Subcutaneous adipose tissue (tissue), 4 donors: Measurements from ENCODE around the gene IL27RA. TPM values are rescaled to one million over a fixed set of nuclear protein-coding genes. Genes with fewer than 3 reads are reported as not detected.

Source experiments
- CTCF ChIP-seq: fragments of 450-650 bp; IDR thresholded peaks from one replicate; pipeline ENCODE4 v1.5.1; 2016; ENCODE audit warnings: low read depth, mild to moderate bottlenecking, control low read depth, antibody characterized with exemption, moderate library complexity
- total RNA-seq, 4 donors: library from RNA; depleted of rRNA; stranded (reverse); fragments of >200 nt; gene quantifications; one replicate each; pipeline ENCODE4 v1.1.0, GENCODE V29; 2016

The IL27RA gene
- total RNA-seq, 4 donors from 2014 or later: 4.1 to 7.0 (median 6.2) TPM

DNA sequence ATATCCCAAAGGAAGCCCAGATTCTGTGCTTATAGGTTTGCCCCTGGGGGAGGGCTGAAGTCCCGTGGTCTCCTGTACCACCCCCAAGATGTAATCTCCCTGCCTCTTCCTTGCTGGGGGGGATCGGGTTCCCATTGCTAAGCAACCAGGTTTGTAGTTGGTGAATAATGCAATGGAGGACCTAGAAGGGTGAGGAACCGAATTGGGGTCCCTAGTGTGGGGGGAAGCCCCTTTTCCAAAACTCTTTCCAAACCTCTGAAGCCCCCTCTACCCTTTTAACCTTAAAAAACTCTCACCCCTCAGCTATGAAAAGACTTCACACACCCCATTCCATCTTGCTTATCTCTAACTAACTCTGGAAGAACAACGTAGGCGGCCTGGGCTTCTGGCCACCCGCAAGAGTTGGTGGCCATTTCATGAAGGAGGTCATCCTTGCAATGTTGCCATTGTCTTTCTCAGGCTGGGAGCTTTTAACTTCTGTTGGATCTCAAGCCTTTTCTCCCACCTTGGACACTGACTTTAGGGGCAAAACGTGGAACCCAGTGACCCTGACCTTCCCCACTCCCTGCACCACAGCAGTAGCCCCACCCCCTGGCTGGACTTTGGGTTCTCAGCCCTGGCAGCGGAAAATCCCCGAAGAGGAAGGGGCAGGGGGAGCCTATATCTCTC lies 29.7 kb downstream of the IL27RA start:
- TF ChIP-seq CTCF: no peak

DNA sequence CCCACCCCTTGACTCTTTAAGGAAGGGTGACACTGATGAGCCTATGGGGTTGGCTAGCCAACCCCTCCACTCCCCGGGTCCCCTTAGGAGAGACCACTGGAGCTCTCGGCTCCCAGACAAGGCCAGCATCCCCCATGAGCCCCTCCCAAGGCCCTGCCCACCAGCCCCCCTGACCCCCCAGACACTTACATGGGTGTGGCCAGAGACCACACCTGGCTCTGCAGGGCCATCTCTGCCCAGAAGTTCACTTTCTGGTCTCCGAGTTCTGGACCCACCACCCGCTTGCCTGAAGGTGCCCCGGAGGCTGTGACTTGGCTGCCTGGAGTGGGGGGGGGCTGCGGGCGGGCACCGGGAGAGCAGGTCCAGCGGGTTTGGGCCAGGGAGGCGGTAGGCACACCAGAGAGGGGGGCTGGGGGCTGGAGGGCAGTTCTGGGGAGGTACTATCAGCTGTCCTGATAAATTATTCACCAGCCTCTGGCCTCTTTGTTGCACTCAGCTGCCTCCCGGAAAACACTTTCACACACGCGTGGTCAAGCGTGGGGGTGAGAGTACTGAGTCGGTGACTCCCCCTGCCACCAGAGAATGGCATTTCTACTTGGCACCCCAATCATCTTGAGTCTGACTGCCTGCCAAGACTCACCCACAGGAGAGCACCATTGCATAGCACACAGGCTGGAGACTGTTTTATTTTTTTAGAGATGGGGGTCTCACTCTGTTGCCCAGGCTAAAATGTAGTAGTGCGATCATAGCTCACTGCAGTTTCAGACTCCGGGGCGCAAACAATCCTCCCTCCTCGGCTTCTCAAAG lies 30.4 kb downstream of the IL27RA start, which contains the start of gene PALM3:
Gene PALM3 (minus strand): TSS at position 326 of the 807 bp plus-strand sequence. CDS start 96 bp downstream, at position 230.
- no peak for TF ChIP-seq CTCF

DNA sequence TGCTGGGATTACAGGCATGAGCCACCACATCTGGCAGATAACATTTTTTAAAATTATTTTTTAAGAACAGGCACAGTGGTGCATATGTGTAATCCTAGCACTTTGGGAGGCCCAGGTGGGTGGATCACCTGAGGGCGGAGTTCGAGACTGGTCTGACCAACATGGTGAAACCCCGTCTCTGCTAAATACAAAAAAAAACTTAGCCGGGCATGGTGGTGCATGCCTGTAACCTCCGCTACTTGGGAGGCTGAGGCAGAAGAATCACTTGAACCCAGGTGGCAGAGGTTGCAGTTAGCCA lies 30.9 kb downstream of the IL27RA start:
- TF ChIP-seq CTCF: no peak

- TF ChIP-seq CTCF: no peak
These were observed 31.5 kb downstream of the IL27RA start for GRCh38 chr19:14063105-14063504.

GRCh38 chr19:14066134-14066533 lies 34.6 kb downstream of the IL27RA start:
- TF ChIP-seq CTCF: no peak

GRCh38 chr19:14070268-14071050 lies 38.9 kb downstream of the IL27RA start:
- no peak for TF ChIP-seq CTCF

GRCh38 chr19:14072535-14073260 lies 41.1 kb downstream of the IL27RA start, which contains the start of gene MISP3:
Gene MISP3 (plus strand): TSS chr19:14072786. CDS start chr19:14073310, 524 bp downstream.
- TF ChIP-seq CTCF: no peak
